ENCODE measurements around the gene IFNAR2. TPM values are rescaled to one million over a fixed set of nuclear protein-coding genes. Genes with fewer than 3 reads are reported as not detected.

IFNAR2 gene
- total and polyA plus RNA-seq, 8 donors, result 4.0 to 26.8 (median 8.0) TPM

GRCh38 chr21:33257094-33257803 lies 27.5 kb downstream of the IFNAR2 start:
- TF ChIP-seq CTCF (IDR thresholded peaks at IDR 0.05), result no peak
- ATAC-seq, result no peak

GRCh38 chr21:33258475-33258874 lies 28.7 kb downstream of the IFNAR2 start:
- DNase-seq (no peak), FAIRE-seq (no peak), ATAC-seq (no peak)
- intact Hi-C loops (cut with DNase I), result no loop called here
- Histone ChIP-seq H3K27me3 (no peaks in the 10 kb centered on the region), H3K36me3 (no peaks in the 10 kb centered on the region), H3K9me3 (no peaks in the 10 kb centered on the region), H3K4me3 (no peak overlapping the region), H3K4me1 (no peaks in the 10 kb centered on the region), H3K27ac (no peak overlapping the region)
- WGBS, 2 donors, result 96 to 99% methylated on average over 9 of the region's 9 CpGs
- no peak for TF ChIP-seq CTCF (IDR thresholded peaks at IDR 0.05)

More at GRCh38 chr21:33257094-33257803, 27.5 kb downstream of the IFNAR2 start:
- DNase-seq (no peak), FAIRE-seq (no peak)
- Histone ChIP-seq H3K9me3 (no peaks in the 10 kb centered on the region), H3K36me3 (peaks cover 0 to 4% (median 0%) of the 10 kb centered on the region in 3 donors), H3K4me3 (no peak overlapping the region), H3K4me1 (no peaks in the 10 kb centered on the region), H3K27ac (no peak overlapping the region), H3K27me3 (no peaks in the 10 kb centered on the region)
- intact Hi-C loops (cut with DNase I), result no loop called here
- WGBS, 2 donors, result 95 to 97% methylated on average over 18 of the region's 18 CpGs

DNA sequence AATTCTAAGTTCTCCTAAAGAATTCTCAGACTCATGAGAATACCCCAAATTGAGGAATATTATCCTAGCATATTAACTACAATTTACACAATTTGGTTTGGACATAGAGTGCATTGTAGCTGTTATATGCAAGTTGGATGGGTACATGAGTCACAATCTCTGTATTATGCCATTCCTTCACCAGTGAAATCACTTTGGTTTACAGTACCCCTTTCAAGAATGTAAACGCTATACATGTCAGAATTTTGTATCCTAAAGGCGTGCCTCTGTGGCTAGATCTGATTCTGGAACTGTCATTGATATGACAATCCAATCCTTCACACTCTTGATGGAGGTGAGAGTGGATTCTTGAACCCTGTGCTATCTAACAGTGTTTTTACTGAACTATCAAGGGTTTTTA lies 29.7 kb downstream of the IFNAR2 start:
- 85 to 87% methylated on average over 2 of the region's 2 CpGs for WGBS, 2 donors
- TF ChIP-seq CTCF (IDR thresholded peaks at IDR 0.05), result no peak
- no peaks in the 10 kb centered on the region for H3K36me3 ChIP-seq
- FAIRE-seq (no peak), DNase-seq (no peak), ATAC-seq (no peak)
- no peak overlapping the region for H3K4me3 ChIP-seq
- H3K27me3 ChIP-seq, result no peaks in the 10 kb centered on the region
- H3K4me1 ChIP-seq, result no peaks in the 10 kb centered on the region
- H3K27ac ChIP-seq, result no peak overlapping the region
- intact Hi-C loops (cut with DNase I), result no loop called here
- no peaks in the 10 kb centered on the region for H3K9me3 ChIP-seq

DNA sequence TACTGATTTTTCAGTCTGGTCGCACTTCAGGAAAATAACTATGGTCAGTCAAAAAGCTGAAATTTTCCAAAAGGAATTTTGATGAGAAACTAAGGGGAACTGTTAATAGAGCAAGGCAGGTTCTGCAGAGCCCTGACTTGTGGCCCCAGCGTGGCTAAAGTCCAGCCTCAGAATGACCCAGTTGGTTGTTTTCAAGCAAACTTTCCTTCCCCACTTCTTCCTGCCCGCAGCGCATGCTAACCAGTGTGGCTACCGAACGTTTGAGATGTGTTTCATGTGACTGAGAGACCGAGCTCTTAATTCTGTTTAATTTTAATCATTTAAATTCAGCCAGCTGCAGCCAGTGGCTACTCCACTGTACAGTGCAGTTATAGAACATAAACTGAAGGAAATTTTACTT lies 30.3 kb downstream of the IFNAR2 start:
- Histone ChIP-seq H3K9me3 (no peaks in the 10 kb centered on the region), H3K4me3 (no peak overlapping the region), H3K4me1 (no peaks in the 10 kb centered on the region), H3K27ac (no peak overlapping the region), H3K36me3 (no peaks in the 10 kb centered on the region), H3K27me3 (no peaks in the 10 kb centered on the region)
- no peak for DNase-seq
- no peak for FAIRE-seq
- WGBS, 2 donors, result 76 to 81% methylated on average over 7 of the region's 7 CpGs
- intact Hi-C loops (cut with DNase I), result no loop called here
- peak in 1 of 4 donors; percentile 58 for ATAC-seq
- TF ChIP-seq CTCF (IDR thresholded peaks at IDR 0.05), result no peak

- Histone ChIP-seq H3K36me3 (no peaks in the 10 kb centered on the region), H3K27ac (peak overlapping the region in 1 of 4 donors; percentile 3), H3K27me3 (no peaks in the 10 kb centered on the region), H3K4me1 (peaks cover 0 to 3% (median 0%) of the 10 kb centered on the region in 3 donors), H3K4me3 (no peak overlapping the region), H3K9me3 (no peaks in the 10 kb centered on the region)
- intact Hi-C loops (cut with DNase I), result no loop called here
- ATAC-seq, result no peak
- DNase-seq, result peak in 1 of 6 donors; percentile 37
- no peak for TF ChIP-seq CTCF (IDR thresholded peaks at IDR 0.05)
- FAIRE-seq, result no peak
- WGBS, 2 donors, result 87 to 98% methylated on average over 3 of the region's 3 CpGs
Measured at GRCh38 chr21:33261635-33262034, 31.9 kb downstream of the IFNAR2 start.

Measured in pancreas (tissue), 10 donors.